Measurements from ENCODE around the gene CRTAC1.

DNA sequence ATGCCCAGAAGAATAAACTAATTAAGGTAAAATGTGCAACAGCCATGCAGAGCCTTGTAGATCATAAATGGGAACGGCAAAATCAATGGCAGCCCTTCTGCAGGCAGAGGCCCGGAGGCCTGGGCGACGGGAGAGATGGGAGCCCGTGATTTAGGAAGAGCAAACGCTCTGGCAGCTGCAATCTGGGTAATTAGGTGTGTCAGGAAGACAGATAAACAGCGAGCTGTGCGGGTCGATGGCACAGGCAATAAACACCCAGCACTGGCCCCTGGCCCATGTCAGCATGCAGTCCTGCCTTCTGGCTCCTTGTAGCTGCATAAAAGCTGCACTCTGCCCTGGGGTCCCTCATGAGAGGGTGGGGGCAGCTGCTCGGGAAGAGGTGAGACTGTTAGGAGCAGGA is 102.8 kb downstream of the CRTAC1 start:
- TF ChIP-seq, protein P1, sequence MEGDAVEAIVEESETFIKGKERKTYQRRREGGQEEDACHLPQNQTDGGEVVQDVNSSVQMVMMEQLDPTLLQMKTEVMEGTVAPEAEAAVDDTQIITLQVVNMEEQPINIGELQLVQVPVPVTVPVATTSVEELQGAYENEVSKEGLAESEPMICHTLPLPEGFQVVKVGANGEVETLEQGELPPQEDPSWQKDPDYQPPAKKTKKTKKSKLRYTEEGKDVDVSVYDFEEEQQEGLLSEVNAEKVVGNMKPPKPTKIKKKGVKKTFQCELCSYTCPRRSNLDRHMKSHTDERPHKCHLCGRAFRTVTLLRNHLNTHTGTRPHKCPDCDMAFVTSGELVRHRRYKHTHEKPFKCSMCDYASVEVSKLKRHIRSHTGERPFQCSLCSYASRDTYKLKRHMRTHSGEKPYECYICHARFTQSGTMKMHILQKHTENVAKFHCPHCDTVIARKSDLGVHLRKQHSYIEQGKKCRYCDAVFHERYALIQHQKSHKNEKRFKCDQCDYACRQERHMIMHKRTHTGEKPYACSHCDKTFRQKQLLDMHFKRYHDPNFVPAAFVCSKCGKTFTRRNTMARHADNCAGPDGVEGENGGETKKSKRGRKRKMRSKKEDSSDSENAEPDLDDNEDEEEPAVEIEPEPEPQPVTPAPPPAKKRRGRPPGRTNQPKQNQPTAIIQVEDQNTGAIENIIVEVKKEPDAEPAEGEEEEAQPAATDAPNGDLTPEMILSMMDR (IDR thresholded peaks at IDR 0.05; ENCODE audit: insufficient read depth, low read length) = no peak
- TF ChIP-seq GABPA (IDR thresholded peaks at IDR 0.05; ENCODE audit: low read depth) (no peak), POLR2AphosphoS5 (IDR thresholded peaks at IDR 0.05; ENCODE audit: low read depth) (no peak)

All from HL-60 (cell line).